HG03025 (cell line): ENCODE data around the gene RXFP1.
"Not testable (repeated sequence)": the region's sequence is repeated elsewhere in the genome, so short reads cannot be mapped to it uniquely, and the experiment has no call there.

ENCODE experiments used
- ATAC-seq: cut with Tn5 transposase; IDR thresholded peaks from one replicate; pipeline ENCODE4 v1.9.1; 2021; ENCODE audit warnings: mild to moderate bottlenecking, moderate library complexity; ENCODE audit not compliant: unreplicated experiment, low FRiP score

RXFP1 gene

DNA sequence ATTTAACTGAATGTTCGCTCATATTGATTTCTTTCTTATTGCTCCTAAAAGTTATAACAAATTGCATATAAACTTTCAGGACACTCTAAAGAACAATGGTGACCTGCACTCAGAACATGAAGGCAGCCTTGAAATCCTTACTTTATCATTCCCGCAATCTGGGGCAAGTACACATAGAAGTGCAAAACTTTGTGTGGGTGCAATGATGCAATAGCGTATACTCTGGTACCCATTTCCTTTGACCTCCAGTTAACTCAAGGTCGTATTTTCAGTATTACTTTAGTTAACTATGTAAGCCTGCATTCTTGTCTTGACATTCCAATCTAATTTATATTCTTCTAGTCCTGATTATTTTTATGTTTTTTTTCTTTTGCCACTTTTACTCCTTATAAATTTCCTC, 85.3 kb downstream of the RXFP1 start:
- no peak for ATAC-seq

DNA sequence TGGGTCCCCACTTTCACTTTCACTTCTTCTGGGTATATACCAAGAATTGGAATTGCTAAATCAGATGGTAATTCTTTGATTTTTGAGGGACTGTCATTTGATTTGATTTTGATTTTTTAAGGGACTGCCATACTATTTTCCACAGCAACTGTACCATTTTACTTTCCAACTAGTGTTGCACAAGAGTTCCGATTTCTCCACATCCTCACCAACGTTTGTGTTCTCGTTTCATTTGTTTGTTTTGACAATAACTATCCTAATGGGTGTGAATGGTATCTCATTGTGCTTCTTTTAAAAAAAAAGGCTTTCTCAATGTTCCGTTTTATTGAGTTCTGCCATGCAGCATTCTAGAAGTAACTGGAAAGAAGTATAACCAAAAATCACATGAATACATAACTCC, 87.4 kb downstream of the RXFP1 start:
- no peak for ATAC-seq

GRCh38 chr4:158610790-158611189, 89.1 kb downstream of the RXFP1 start:
- ATAC-seq = peak; percentile 96

GRCh38 chr4:158613046-158613445, 91.4 kb downstream of the RXFP1 start:
- ATAC-seq = no peak

GRCh38 chr4:158617956-158618355, 96.3 kb downstream of the RXFP1 start:
- ATAC-seq = no peak

DNA sequence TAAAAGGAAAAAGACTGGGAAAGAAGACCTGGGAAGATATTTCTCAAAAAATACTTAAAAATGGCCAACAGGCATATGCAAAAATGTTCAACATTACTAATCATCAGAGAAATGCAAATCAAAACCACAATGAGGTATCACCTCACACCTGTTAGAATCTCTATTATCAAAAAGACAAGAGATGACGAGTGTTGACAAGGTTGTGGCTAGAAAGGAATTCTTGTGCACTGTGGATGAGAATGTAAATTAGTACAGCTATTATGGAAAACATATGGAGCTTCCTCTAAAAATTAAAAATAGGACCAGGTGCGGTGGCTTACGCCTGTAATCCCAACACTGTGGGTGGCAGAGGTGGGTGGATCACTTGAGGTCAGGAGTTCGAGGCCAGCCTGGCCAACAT, 100.0 kb downstream of the RXFP1 start:
- ATAC-seq = no peak

DNA sequence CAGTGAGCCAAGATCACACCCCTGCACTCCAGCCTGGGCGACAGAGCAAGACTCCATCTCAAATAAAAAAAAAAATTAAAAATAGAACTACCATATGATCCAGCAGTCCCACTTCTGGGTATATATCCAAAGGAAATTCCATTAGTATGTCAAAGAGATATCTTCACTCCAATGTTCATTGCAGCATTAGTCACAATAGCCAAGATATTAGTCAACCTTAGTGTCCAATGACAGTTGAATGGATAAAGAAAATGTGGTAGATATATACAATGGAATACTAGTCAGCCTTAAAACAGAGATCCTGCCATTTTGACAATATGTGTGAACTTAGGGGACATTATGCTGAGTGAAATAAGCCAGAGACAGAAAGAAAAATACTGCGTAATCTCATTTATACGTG, 100.6 kb downstream of the RXFP1 start:
- no peak for ATAC-seq

- peak; percentile 87 for ATAC-seq
Observed at GRCh38 chr4:158624889-158625478, 103.3 kb downstream of the RXFP1 start.

DNA sequence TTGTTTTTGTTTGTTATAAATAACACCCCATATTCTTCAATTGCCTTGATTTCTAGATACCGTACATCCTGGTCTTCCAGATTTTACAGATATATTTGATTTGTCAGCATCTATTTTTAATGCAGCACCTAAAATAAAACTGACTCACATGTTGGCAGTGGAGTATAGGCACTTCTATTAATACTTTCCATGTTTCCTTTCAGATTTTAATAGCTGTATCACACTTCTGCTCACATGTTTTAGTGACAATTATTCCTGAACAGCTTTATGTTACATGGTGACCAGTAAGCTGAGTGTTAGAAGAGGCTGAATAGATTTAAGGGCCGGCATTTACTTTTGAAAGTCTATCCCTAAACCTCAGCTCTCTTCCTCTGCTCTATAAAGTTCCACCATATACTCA, 103.9 kb downstream of the RXFP1 start:
- ATAC-seq = no peak

DNA sequence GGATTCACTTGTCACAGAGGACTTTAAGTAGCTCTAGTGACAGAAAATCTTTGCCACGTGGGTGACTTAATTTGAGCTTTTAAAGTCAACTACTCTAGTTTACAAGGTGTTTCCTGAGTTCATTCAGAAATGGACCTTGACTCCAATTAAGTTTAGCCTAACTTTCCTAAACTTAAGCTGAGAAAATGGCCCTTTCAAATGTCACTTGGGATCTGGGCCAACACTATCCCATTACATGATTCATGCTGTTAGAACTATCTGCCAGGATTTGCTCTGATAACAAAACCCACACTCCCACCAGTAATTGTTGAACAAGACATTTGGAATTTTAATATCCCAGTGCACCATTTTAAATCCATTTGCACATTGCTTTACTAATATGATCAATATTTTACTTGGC, 109.2 kb downstream of the RXFP1 start:
- no peak for ATAC-seq

GRCh38 chr4:158636619-158637018, 114.9 kb downstream of the RXFP1 start:
- ATAC-seq = no peak

DNA sequence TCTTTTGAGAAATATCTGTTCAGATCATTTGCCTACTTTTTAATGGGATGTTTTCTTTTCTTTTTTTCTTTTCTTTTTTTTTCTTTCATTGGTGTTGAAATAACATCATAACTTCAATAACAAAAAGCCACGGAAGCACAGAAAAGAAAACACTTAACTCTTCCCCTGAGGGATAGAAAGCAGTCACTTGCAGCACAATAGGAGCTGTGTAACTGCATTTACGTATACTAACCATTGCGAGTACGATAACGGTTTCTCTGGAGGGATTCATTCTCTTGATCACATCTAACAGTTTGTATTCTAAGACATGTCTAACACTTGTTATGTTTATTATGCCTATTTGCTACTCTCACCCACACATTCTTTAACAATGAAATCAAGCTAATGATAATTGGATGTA, 122.7 kb downstream of the RXFP1 start:
- no peak for ATAC-seq

DNA sequence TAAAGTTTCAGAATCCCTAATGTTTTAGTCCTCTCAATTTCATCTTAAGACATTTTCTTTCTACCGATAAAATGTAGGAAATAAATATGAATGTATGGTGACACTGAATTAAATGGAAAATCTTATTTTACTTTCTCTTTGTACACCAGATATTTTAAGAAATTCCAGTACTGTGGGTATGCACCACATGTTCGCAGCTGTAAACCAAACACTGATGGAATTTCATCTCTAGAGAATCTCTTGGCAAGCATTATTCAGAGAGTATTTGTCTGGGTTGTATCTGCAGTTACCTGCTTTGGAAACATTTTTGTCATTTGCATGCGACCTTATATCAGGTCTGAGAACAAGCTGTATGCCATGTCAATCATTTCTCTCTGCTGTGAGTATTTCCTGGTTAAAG, 123.1 kb downstream of the RXFP1 start:
- no peak for ATAC-seq

GRCh38 chr4:158649111-158649680, 127.5 kb downstream of the RXFP1 start:
- ATAC-seq = no peak

GRCh38 chr4:158652920-158653319, 131.2 kb downstream of the RXFP1 start:
- no peak for ATAC-seq

DNA sequence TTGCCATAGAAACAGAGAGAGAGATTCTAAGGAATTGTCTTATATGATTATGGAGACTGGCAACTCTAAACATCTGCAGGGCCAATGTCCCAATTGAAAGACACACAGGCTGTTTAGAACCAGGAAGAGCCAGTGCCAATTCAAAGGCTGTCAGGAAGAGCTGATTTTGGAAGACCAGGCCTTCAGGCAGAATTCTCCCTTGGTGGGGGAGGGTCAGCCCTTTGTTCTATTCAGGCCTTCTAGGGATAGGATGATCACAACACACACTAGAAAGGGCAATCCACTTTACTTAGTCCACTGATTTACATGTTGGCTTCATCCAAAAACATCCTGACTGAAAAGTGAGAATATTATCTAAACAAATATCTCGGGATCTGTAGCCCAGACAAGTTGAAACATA, 134.8 kb downstream of the RXFP1 start:
- ATAC-seq = no peak

DNA sequence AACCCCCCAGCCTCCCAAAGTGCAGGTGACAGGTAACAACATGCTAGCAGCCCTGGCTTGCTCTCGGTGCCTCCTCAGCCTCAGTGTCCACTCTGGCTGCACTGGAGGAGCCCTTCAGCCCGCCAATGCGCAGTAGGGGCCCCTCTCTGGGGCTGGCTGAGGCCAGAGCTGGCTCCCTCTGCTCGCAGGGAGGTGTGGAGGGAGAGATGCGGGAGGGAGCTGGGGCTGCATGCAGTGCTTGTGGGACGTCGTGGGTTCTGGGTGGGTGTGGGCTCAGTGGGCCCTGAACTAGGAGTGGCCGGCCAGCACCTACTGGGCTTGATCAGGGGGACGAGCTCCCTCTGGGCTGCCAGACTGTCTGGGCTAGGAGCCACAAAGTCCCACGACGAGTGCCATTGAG, 135.6 kb downstream of the RXFP1 start:
- ATAC-seq = no peak

DNA sequence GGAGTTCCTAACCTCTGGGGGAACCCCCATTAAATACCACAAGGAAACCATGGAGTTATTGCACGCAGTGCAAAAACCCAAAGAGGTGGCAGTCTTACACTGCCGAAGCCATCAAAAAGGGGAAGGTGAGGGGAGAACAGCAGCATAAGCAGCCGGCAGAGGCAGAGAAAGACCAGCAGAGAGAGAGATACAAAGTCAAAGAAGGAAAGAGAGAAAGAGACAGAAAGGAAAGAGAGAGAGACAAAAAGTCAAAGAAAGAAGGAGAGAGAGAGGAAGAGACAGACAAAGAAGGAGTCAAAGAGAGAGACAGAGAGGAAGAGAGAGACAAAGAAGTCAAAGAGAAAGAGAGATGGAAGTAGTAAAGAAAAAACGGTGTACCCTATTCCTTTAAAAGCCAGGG, 141.6 kb downstream of the RXFP1 start:
- not testable (repeated sequence) for ATAC-seq

- not testable (repeated sequence) for ATAC-seq
Observed at GRCh38 chr4:158663707-158664625, 142.3 kb downstream of the RXFP1 start.

- no peak for ATAC-seq
Observed at GRCh38 chr4:158664806-158665205, 143.1 kb downstream of the RXFP1 start.

- ATAC-seq = no peak
Observed at GRCh38 chr4:158666892-158667291, 145.2 kb downstream of the RXFP1 start.
